Measurements from ENCODE around the gene LRRC61. TPM values are rescaled to one million over a fixed set of nuclear protein-coding genes. Genes with fewer than 3 reads are reported as not detected.

Gene LRRC61
- total and polyA plus RNA-seq, 2 of the 13 experiments (the other 11 are each of a cell fraction or from before 2014, with no cell fraction given) = 33.0 to 34.8 TPM

GRCh38 chr7:150368096-150368883, 45.1 kb downstream of the LRRC61 start, which contains the start of gene REPIN1 (continued):
- TF ChIP-seq ZNF343 (CRISPR knock-in tag; IDR thresholded peaks at IDR 0.05) (peak; percentile 27; the same call in 1 of the 2 replicates), HINFP (CRISPR knock-in tag; IDR thresholded peaks at IDR 0.05; ENCODE audit: low read depth) (peak; percentile 83), ELF4 (CRISPR knock-in tag; IDR thresholded peaks at IDR 0.05; ENCODE audit: borderline replicate concordance) (0 out of 2 replicates have a peak, but pooled peaks have one; percentile 70), ZNF766 (CRISPR knock-in tag; IDR thresholded peaks at IDR 0.05; ENCODE audit: borderline replicate concordance) (peak; percentile 30; the same call in 1 of the 2 replicates), SMAD9 (CRISPR knock-in tag; IDR thresholded peaks at IDR 0.05) (no peak), HNRNPLL (IDR thresholded peaks at IDR 0.05; ENCODE audit: low read depth, low read length, poor library complexity, severe bottlenecking) (peak; percentile 98), ZNF350 (CRISPR knock-in tag; IDR thresholded peaks at IDR 0.05; ENCODE audit: borderline replicate concordance, low read depth) (0 out of 2 replicates have a peak, but pooled peaks have one; percentile 27), ZSCAN25 (CRISPR knock-in tag; IDR thresholded peaks at IDR 0.05) (peak; percentile 44; the same call in 1 of the 2 replicates), POGZ (CRISPR knock-in tag; IDR thresholded peaks at IDR 0.05) (peak; percentile 53; the same call in 1 of the 2 replicates), TCF7L2 (IDR thresholded peaks at IDR 0.05; ENCODE audit: low read depth, low read length) (no peak), TCF12 (IDR thresholded peaks at IDR 0.05) (no peak), TCF12 (CRISPR knock-in tag; IDR thresholded peaks at IDR 0.05) (no peak), ZNF567 (CRISPR knock-in tag; IDR thresholded peaks at IDR 0.05; ENCODE audit: borderline replicate concordance) (peak; percentile 70; the same call in 1 of the 2 replicates), IRX3 (CRISPR knock-in tag; IDR thresholded peaks at IDR 0.05; ENCODE audit: borderline replicate concordance, low read depth) (no peak; the same call in 1 of the 2 replicates), SALL2 (CRISPR knock-in tag; IDR thresholded peaks at IDR 0.05) (peak; percentile 91), ELF1 (CRISPR knock-in tag; IDR thresholded peaks at IDR 0.05) (no peak), ZZZ3 (CRISPR knock-in tag; IDR thresholded peaks at IDR 0.05; ENCODE audit: borderline replicate concordance) (peak; percentile 15; the same call in 1 of the 2 replicates), HNRNPL (IDR thresholded peaks at IDR 0.05; ENCODE audit: low read depth, low read length) (peak; percentile 92), ZNF724P (CRISPR knock-in tag; IDR thresholded peaks at IDR 0.05; ENCODE audit: borderline replicate concordance) (peak; percentile 71; the same call in 1 of the 2 replicates), SPEN (CRISPR knock-in tag; IDR thresholded peaks at IDR 0.05; ENCODE audit: low read depth) (peak; percentile 94), SNAPC2 (CRISPR knock-in tag; IDR thresholded peaks at IDR 0.05) (0 out of 2 replicates have a peak, but pooled peaks have one; percentile 69), KDM6A (CRISPR knock-in tag; IDR thresholded peaks at IDR 0.05; ENCODE audit: low read depth) (no peak), CHD4 (IDR thresholded peaks at IDR 0.05; ENCODE audit: borderline replicate concordance, low read length) (no peak), XBP1 (CRISPR knock-in tag; IDR thresholded peaks at IDR 0.05) (no peak)
- TF ChIP-seq, protein P1, sequence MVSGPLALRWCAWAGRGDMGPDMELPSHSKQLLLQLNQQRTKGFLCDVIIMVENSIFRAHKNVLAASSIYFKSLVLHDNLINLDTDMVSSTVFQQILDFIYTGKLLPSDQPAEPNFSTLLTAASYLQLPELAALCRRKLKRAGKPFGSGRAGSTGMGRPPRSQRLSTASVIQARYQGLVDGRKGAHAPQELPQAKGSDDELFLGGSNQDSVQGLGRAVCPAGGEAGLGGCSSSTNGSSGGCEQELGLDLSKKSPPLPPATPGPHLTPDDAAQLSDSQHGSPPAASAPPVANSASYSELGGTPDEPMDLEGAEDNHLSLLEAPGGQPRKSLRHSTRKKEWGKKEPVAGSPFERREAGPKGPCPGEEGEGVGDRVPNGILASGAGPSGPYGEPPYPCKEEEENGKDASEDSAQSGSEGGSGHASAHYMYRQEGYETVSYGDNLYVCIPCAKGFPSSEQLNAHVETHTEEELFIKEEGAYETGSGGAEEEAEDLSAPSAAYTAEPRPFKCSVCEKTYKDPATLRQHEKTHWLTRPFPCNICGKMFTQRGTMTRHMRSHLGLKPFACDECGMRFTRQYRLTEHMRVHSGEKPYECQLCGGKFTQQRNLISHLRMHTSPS (CRISPR knock-in tag; IDR thresholded peaks at IDR 0.05; ENCODE audit: low read depth) = 0 out of 2 replicates have a peak, but pooled peaks have one; percentile 38
- TF ChIP-seq, protein P2, sequence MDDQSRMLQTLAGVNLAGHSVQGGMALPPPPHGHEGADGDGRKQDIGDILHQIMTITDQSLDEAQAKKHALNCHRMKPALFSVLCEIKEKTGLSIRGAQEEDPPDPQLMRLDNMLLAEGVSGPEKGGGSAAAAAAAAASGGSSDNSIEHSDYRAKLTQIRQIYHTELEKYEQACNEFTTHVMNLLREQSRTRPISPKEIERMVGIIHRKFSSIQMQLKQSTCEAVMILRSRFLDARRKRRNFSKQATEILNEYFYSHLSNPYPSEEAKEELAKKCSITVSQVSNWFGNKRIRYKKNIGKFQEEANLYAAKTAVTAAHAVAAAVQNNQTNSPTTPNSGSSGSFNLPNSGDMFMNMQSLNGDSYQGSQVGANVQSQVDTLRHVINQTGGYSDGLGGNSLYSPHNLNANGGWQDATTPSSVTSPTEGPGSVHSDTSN (CRISPR knock-in tag; IDR thresholded peaks at IDR 0.05; ENCODE audit: borderline replicate concordance) = no peak

All from HepG2 (cell line).